Caco-2 (cell line): ENCODE data around the gene KYNU. TPM values are rescaled to one million over a fixed set of nuclear protein-coding genes. Genes with fewer than 3 reads are reported as not detected.

ENCODE experiments used
- BruUV-seq: library from RNA; stranded (reverse); fragments of 400-500 nt; replicated peaks from 2 replicates; lab custom pipeline; 2021; lab: Mats Ljungman, UMichigan
- CTCF ChIA-PET: fragments of 300-600 bp; sonication (Branson Sonifier 250); formaldehyde crosslinking; loops from one replicate; lab custom pipeline; 2022; ENCODE audit warnings: antibody characterized with exemption; lab: Charles Lee
- POLR2A ChIA-PET: fragments of 300-600 bp; sonication (Branson Sonifier 250); formaldehyde crosslinking; loops from one replicate; lab custom pipeline; 2022; ENCODE audit warnings: antibody characterized with exemption; lab: Charles Lee
- DNase-seq, 2 experiments: peaks; one replicate each; pipeline versions ENCODE4 v3.0.0 to v3.0.0-alpha.2; 2020 to 2022
- H3K27me3 ChIP-seq: replicated peaks from 2 replicates; pipeline ENCODE4 v1.6.0; 2011; ENCODE audit warnings: low read length; ENCODE audit not compliant: control insufficient read depth, insufficient read depth
- H3K36me3 ChIP-seq: 2 replicates; pipeline ENCODE4 v1.5.1; 2011; ENCODE audit warnings: low read length; ENCODE audit not compliant: control insufficient read depth, insufficient read depth
- H3K4me1 ChIP-seq: fragments of 250-450 bp; sonication (Bioruptor Pico); 2 replicates; pipeline ENCODE4 v1.5.1; 2020; ENCODE audit warnings: mild to moderate bottlenecking
- H3K4me3 ChIP-seq: 2 replicates; pipeline ENCODE4 v1.5.1; 2011; ENCODE audit warnings: low read depth, mild to moderate bottlenecking, control low read depth, low read length
- H3K9me3 ChIP-seq: fragments of 250-450 bp; sonication (Bioruptor Pico); 2 replicates; pipeline ENCODE4 v1.5.1; 2020; ENCODE audit warnings: mild to moderate bottlenecking, moderate library complexity
- H3K27ac Mint-ChIP-seq: one replicate; pipeline ENCODE4 v1.8.0; 2022; ENCODE audit warnings: mixed read lengths; ENCODE audit not compliant: unreplicated experiment
- H3K27me3 Mint-ChIP-seq: one replicate; pipeline ENCODE4 v1.8.0; 2022; ENCODE audit warnings: mixed read lengths; ENCODE audit not compliant: insufficient read depth, unreplicated experiment
- H3K36me3 Mint-ChIP-seq: one replicate; pipeline ENCODE4 v1.8.0; 2022; ENCODE audit warnings: mild to moderate bottlenecking, mixed read lengths; ENCODE audit not compliant: insufficient read depth, unreplicated experiment
- H3K4me1 Mint-ChIP-seq: one replicate; pipeline ENCODE4 v1.8.0; 2022; ENCODE audit warnings: low read depth, mixed read lengths; ENCODE audit not compliant: unreplicated experiment
- H3K4me3 Mint-ChIP-seq: one replicate; pipeline ENCODE4 v1.8.0; 2022; ENCODE audit warnings: mild to moderate bottlenecking, moderate library complexity, mixed read lengths; ENCODE audit not compliant: unreplicated experiment
- H3K9me3 Mint-ChIP-seq: one replicate; pipeline ENCODE4 v1.8.0; 2022; ENCODE audit warnings: mixed read lengths; ENCODE audit not compliant: unreplicated experiment
- intact Hi-C: fragments of 100-400 bp; cut with micrococcal nuclease; formaldehyde crosslinking; loops from one replicate; pipeline ENCODE4 v1.10.0; 2022; ENCODE audit not compliant: unreplicated experiment
- total RNA-seq: library from RNA; stranded (reverse); gene quantifications from 2 replicates; pipeline ENCODE4 v1.2.3, GENCODE V29; 2022
- TF ChIP-seq, protein P1 (sequence below), 2 experiments: fragments of 200-600 bp in 1 of 2; IDR thresholded peaks; 1 replicate in 1 of 2; 2 replicates in 1 of 2; pipeline versions ENCODE4 v1.5.1 to v1.8.0; 2011 to 2022; ENCODE audit warnings: antibody characterized with exemption in 1 of 2, control low read depth in 1 of 2, inconsistent platforms in 1 of 2, low read depth in 1 of 2, low read length in 1 of 2, mild to moderate bottlenecking in 1 of 2, moderate library complexity in 1 of 2; ENCODE audit not compliant: insufficient read depth in 1 of 2, severe bottlenecking in 1 of 2, unreplicated experiment in 1 of 2

Gene KYNU
- total RNA-seq, 1 experiment from 2014 or later: 4.3 TPM

GRCh38 chr2:143068094-143068493, 190.6 kb downstream of the KYNU start:
- no peaks in the 10 kb centered on the region for H3K27me3 Mint-ChIP-seq
- no peaks in the 10 kb centered on the region for H3K36me3 Mint-ChIP-seq
- no peaks in the 10 kb centered on the region for H3K4me1 Mint-ChIP-seq
- peaks cover 9% of the 10 kb centered on the region for H3K9me3 Mint-ChIP-seq
- H3K27me3 ChIP-seq: no peaks in the 10 kb centered on the region
- H3K4me3 Mint-ChIP-seq: no peak overlapping the region
- no TSS peak for BruUV-seq
- no peak for DNase-seq
- intact Hi-C loops: no loop called here
- H3K27ac Mint-ChIP-seq: no peak overlapping the region
- H3K4me3 ChIP-seq: no peak overlapping the region
- TF ChIP-seq, protein P1, sequence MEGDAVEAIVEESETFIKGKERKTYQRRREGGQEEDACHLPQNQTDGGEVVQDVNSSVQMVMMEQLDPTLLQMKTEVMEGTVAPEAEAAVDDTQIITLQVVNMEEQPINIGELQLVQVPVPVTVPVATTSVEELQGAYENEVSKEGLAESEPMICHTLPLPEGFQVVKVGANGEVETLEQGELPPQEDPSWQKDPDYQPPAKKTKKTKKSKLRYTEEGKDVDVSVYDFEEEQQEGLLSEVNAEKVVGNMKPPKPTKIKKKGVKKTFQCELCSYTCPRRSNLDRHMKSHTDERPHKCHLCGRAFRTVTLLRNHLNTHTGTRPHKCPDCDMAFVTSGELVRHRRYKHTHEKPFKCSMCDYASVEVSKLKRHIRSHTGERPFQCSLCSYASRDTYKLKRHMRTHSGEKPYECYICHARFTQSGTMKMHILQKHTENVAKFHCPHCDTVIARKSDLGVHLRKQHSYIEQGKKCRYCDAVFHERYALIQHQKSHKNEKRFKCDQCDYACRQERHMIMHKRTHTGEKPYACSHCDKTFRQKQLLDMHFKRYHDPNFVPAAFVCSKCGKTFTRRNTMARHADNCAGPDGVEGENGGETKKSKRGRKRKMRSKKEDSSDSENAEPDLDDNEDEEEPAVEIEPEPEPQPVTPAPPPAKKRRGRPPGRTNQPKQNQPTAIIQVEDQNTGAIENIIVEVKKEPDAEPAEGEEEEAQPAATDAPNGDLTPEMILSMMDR (IDR thresholded peaks at IDR 0.05; ENCODE audit: insufficient read depth in 1 of 2, low read depth in 1 of 2, low read length in 1 of 2, severe bottlenecking in 1 of 2, unreplicated experiment in 1 of 2): no peak
- peaks cover 2% of the 10 kb centered on the region; the same call in 1 of the 2 replicates for H3K9me3 ChIP-seq
- ChIA-PET POLR2A (no interaction called here), CTCF (no interaction called here)
- H3K36me3 ChIP-seq: no peaks in the 10 kb centered on the region
- H3K4me1 ChIP-seq: no peaks in the 10 kb centered on the region

- no TSS peak for BruUV-seq
- H3K4me1 ChIP-seq: no peaks in the 10 kb centered on the region
- H3K4me1 Mint-ChIP-seq: no peaks in the 10 kb centered on the region
- TF ChIP-seq, protein P1 (IDR thresholded peaks at IDR 0.05; ENCODE audit: insufficient read depth in 1 of 2, low read depth in 1 of 2, low read length in 1 of 2, severe bottlenecking in 1 of 2, unreplicated experiment in 1 of 2): no peak
- no peaks in the 10 kb centered on the region for H3K36me3 Mint-ChIP-seq
- CTCF ChIA-PET: no interaction called here
- POLR2A ChIA-PET: no interaction called here
- H3K27ac Mint-ChIP-seq: no peak overlapping the region
- no peak overlapping the region for H3K4me3 ChIP-seq
- no peaks in the 10 kb centered on the region for H3K36me3 ChIP-seq
- intact Hi-C loops: no loop called here
- peaks cover 2% of the 10 kb centered on the region; the same call in 1 of the 2 replicates for H3K9me3 ChIP-seq
- no peak for DNase-seq
- H3K27me3 Mint-ChIP-seq: no peaks in the 10 kb centered on the region
- no peak overlapping the region for H3K4me3 Mint-ChIP-seq
- H3K9me3 Mint-ChIP-seq: peaks cover 9% of the 10 kb centered on the region
- H3K27me3 ChIP-seq: no peaks in the 10 kb centered on the region
Measured at GRCh38 chr2:143068509-143068908, 191.0 kb downstream of the KYNU start.

GRCh38 chr2:143070704-143071103, 193.2 kb downstream of the KYNU start:
- no peaks in the 10 kb centered on the region for H3K27me3 Mint-ChIP-seq
- no TSS peak for BruUV-seq
- no peak for DNase-seq
- no peak overlapping the region for H3K27ac Mint-ChIP-seq
- H3K4me1 Mint-ChIP-seq: no peaks in the 10 kb centered on the region
- intact Hi-C loops: no loop called here
- no peaks in the 10 kb centered on the region for H3K36me3 ChIP-seq
- ChIA-PET CTCF (no interaction called here), POLR2A (no interaction called here)
- no peaks in the 10 kb centered on the region for H3K27me3 ChIP-seq
- no peak overlapping the region for H3K4me3 Mint-ChIP-seq
- H3K9me3 ChIP-seq: peaks cover 8% of the 10 kb centered on the region
- H3K4me3 ChIP-seq: no peak overlapping the region
- TF ChIP-seq, protein P1 (IDR thresholded peaks at IDR 0.05; ENCODE audit: insufficient read depth in 1 of 2, low read depth in 1 of 2, low read length in 1 of 2, severe bottlenecking in 1 of 2, unreplicated experiment in 1 of 2): no peak
- H3K36me3 Mint-ChIP-seq: no peaks in the 10 kb centered on the region
- no peaks in the 10 kb centered on the region for H3K4me1 ChIP-seq
- H3K9me3 Mint-ChIP-seq: no peaks in the 10 kb centered on the region
